Motor neuron (in vitro differentiated cells): ENCODE data around the gene GADD45G. TPM values are rescaled to one million over a fixed set of nuclear protein-coding genes. Genes with fewer than 3 reads are reported as not detected.
A peak's percentile ranks its signal among the peaks of the same experiment; 100 is the strongest.

Experiments
- ATAC-seq, 8 experiments: fragments of 200-7000 bp; cut with Tn5 transposase; replicated peaks in 6 of 8; 2 replicates each; pipeline ENCODE4 v1.8.0; 2021; ENCODE audit warnings: mild to moderate bottlenecking in 8 of 8, moderate library complexity in 8 of 8
- H3K27ac ChIP-seq, 2 donors: fragments of 250-450 bp; sonication (Bioruptor Pico); 2 replicates each; pipeline ENCODE4 v1.9.0; 2021; ENCODE audit warnings: antibody characterized with exemption in 2 of 2, mild to moderate bottlenecking in 2 of 2, moderate library complexity in 1 of 2
- H3K4me1 ChIP-seq, 2 donors: fragments of 250-450 bp; sonication (Bioruptor Pico); replicated peaks in 1 of 2; 2 replicates each; pipeline ENCODE4 v1.6.1; 2021; ENCODE audit warnings: antibody characterized with exemption in 2 of 2, mild to moderate bottlenecking in 2 of 2, moderate library complexity in 1 of 2
- H3K4me3 ChIP-seq, 5 donors: fragments of 250-450 bp; sonication (Bioruptor Pico); 2 replicates each; pipeline ENCODE4 v1.9.0; 2021; ENCODE audit warnings: antibody characterized with exemption in 5 of 5, mild to moderate bottlenecking in 5 of 5, moderate library complexity in 4 of 5
- WGBS, 10 experiments: fragments of 450-650 bp; shearing (Covaris generic); methylation state at CpG; one replicate each; pipeline ENCODE4 v1.0.0; 2022; 5-methylcytosine and 5-hydroxymethylcytosine counted together
- in situ Hi-C, 9 experiments: fragments of 400-800 bp; cut with MboI; loops; one replicate each; pipeline ENCODE4 v1.15.0; 2021; ENCODE audit warnings: low sequenced_read_pairs in 9 of 9, low pct_unique_long_range_greater_than_20kb in 2 of 9; ENCODE audit not compliant: unreplicated experiment in 9 of 9
- total RNA-seq, 8 experiments: library from RNA; unstranded; fragments of 300-600 nt; gene quantifications; 2 replicates each; pipeline versions ENCODE4 v1.2.3 to v1.2.4, GENCODE V29; 2022

The GADD45G gene
- 10 to 100 TPM in 5 of 8 experiments, 1 to 10 TPM in 2, under 1 TPM in 1; 0.67 to 68.1 (median 24.3) TPM for total RNA-seq

- peak within 1 kb of the TSS; percentile 77 to 83 for H3K27ac ChIP-seq
These were observed at the start of gene GADD45G for GRCh38 chr9:89604729-89605464. Gene GADD45G (plus strand): TSS chr9:89605012. CDS start chr9:89605122, 110 bp downstream.

GRCh38 chr9:89555036-89555415 lies 49.8 kb upstream of the GADD45G start:
- 39 to 94% (median 80%) methylated on average over 1 to 5 of the region's 7 CpGs; no CpG with 5 or more reads in 1 of the 10 experiments for WGBS, 10 experiments
- ATAC-seq = no peak

More at GRCh38 chr9:89604729-89605464, at the start of gene GADD45G:
- H3K4me1 ChIP-seq = peaks cover 12 to 20% of the 10 kb centered on the region in 2 donors
- 0 to 3% (median 0%) methylated on average over 1 to 15 of the region's 63 CpGs; no CpG with 5 or more reads in 3 of the 10 experiments for WGBS, 10 experiments
- in situ Hi-C loops = loop anchor here in 8 of 9 experiments (5.0 to 25.0 kb wide), 5 partner anchors 132 to 1282 kb away; no protein-coding TSS in a partner anchor
- peak; percentile 43 to 68 (median 59) for ATAC-seq
- peak within 1 kb of the TSS; percentile 59 to 91 (median 78) for H3K4me3 ChIP-seq

GRCh38 chr9:89555451-89556375 lies 49.1 kb upstream of the GADD45G start:
- WGBS, 10 experiments = 52 to 100% (median 98%) methylated on average over 1 to 6 of the region's 12 CpGs
- in situ Hi-C loops = no loop called here
- no peak overlapping the region for H3K4me3 ChIP-seq
- no peak overlapping the region for H3K27ac ChIP-seq
- H3K4me1 ChIP-seq = no peaks in the 10 kb centered on the region
- ATAC-seq = no peak

More at GRCh38 chr9:89555036-89555415, 49.8 kb upstream of the GADD45G start:
- no peaks in the 10 kb centered on the region for H3K4me1 ChIP-seq
- H3K4me3 ChIP-seq = no peak overlapping the region
- in situ Hi-C loops = no loop called here
- H3K27ac ChIP-seq = no peak overlapping the region

DNA sequence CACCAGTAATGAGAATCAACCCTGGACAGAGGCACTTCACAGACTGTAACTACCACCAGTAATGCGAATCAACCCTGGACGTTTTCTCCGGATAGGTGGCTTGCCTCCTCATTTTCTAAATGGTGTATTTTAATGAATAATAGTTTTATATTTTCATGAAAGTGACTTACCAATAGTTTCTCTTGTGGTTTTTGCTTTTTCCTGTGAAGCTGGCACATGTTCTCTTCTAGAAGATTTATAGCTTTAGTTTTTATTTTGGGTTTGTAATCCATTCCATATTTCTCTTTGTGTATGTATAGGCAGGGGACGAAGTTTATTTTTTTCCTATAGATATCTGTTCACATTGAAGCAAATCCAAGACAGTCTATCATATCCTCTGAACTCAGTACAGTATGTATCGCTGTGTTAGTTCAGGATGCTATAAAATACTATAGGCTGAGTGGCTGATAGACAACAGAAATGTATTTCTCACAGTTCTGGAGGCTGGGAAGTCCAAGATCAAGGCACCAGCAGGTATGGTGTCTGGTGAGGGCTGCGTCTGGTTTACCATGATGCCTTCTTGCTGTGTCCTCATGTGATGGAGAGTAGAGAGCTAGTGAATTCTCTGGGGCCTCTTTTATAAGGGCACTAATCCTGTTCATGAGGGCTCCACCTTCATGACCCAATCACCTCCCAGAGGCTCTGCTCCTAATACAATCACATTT lies 46.5 kb upstream of the GADD45G start:
- no peak overlapping the region for H3K27ac ChIP-seq
- in situ Hi-C loops = no loop called here
- 32 to 92% (median 66%) methylated on average over 1 to 6 of the region's 6 CpGs; no CpG with 5 or more reads in 1 of the 10 experiments for WGBS, 10 experiments
- peaks cover 2 to 4% of the 10 kb centered on the region in 2 donors for H3K4me1 ChIP-seq
- no peak for ATAC-seq
- no peak overlapping the region for H3K4me3 ChIP-seq

- in situ Hi-C loops = no loop called here
- Histone ChIP-seq H3K4me3 (no peak overlapping the region), H3K4me1 (peaks cover 8 to 10% of the 10 kb centered on the region in 2 donors), H3K27ac (no peak overlapping the region)
- 50 to 79% (median 57%) methylated on average over 1 to 2 of the region's 2 CpGs; no CpG with 5 or more reads in 5 of the 10 experiments for WGBS, 10 experiments
- no peak for ATAC-seq
These were observed 45.9 kb upstream of the GADD45G start for GRCh38 chr9:89558948-89559347.

DNA sequence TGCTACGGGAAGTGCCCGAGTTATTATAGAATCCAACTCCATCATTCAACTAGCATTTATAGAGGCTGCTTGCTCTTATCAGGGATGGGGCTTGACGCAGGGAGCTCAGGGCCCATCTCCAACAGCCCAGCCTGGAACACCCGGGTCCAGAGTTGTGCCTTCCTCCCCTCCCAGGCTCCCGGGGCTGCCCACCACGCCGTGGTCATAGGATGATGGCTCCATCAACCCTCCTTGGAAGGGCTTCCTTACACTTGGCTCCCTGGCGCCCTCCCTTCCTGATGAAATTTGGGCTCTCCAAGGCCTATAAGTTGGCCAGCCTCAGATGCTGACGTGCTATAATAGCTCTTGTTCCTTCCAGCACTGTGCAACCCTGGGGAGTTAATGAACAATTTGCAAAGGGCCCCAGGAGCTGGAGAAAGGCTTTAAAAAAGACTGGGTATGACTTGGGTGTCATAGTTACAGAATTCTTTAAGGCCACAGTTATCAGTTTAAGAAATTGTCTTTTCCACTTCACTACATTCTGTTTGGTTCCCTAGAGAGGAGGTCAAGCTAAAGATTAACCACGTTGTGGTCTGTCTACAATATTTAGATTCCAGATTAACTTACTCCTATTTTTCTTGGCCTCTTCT lies 42.5 kb upstream of the GADD45G start:
- no peak for ATAC-seq
- peaks cover 10 to 12% of the 10 kb centered on the region in 2 donors for H3K4me1 ChIP-seq
- no peak overlapping the region for H3K27ac ChIP-seq
- H3K4me3 ChIP-seq = no peak overlapping the region
- WGBS, 10 experiments = 57 to 100% (median 81%) methylated on average over 1 to 9 of the region's 10 CpGs; no CpG with 5 or more reads in 1 of the 10 experiments
- in situ Hi-C loops = no loop called here

GRCh38 chr9:89563571-89564345 lies 41.1 kb upstream of the GADD45G start:
- Histone ChIP-seq H3K4me3 (no peak overlapping the region), H3K4me1 (peaks cover 10 to 12% of the 10 kb centered on the region in 2 donors), H3K27ac (no peak overlapping the region)
- peak in 5 of 8 experiments; percentile 21 to 86 (median 67) for ATAC-seq
- in situ Hi-C loops = no loop called here
- 0 to 93% (median 57%) methylated on average over 2 to 15 of the region's 15 CpGs for WGBS, 10 experiments

- Histone ChIP-seq H3K27ac (no peak overlapping the region), H3K4me1 (peaks cover 10 to 12% of the 10 kb centered on the region in 2 donors), H3K4me3 (no peak overlapping the region)
- in situ Hi-C loops = no loop called here
- peak; percentile 22 to 99 (median 76) for ATAC-seq
- WGBS, 10 experiments = 69 to 100% (median 83%) methylated on average over 1 to 12 of the region's 14 CpGs; no CpG with 5 or more reads in 1 of the 10 experiments
These were observed 40.4 kb upstream of the GADD45G start for GRCh38 chr9:89564346-89564878.

DNA sequence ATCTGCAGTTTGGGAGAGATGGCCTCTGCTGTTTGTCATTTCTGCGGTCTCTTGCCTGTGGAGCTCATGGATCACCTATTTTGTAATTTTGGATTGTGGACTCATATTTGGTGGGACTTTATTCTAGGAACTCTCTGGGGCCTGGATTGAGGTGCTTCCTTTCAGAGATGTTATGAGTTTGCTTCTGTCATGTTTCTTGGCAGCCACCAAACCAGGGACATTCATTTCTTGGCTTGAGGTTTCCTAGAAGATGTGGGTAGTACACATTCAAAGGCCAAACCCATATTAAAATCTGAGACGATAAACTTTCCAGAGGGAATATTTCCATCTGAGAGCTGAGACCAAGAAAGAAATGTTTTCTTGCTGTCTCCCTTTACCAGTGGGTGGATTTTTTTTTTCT lies 37.2 kb upstream of the GADD45G start:
- 20 to 100% (median 83%) methylated on average over 1 to 2 of the region's 2 CpGs; no CpG with 5 or more reads in 2 of the 10 experiments for WGBS, 10 experiments

GRCh38 chr9:89574309-89574708 lies 30.5 kb upstream of the GADD45G start:
- in situ Hi-C loops = no loop called here
- no peaks in the 10 kb centered on the region for H3K4me1 ChIP-seq
- no peak for ATAC-seq
- no peak overlapping the region for H3K4me3 ChIP-seq
- no peak overlapping the region for H3K27ac ChIP-seq
- WGBS, 10 experiments = 0 to 78% (median 63%) methylated on average over 1 to 4 of the region's 4 CpGs

More for the DNA sequence above, 37.2 kb upstream of the GADD45G start:
- Histone ChIP-seq H3K4me3 (no peak overlapping the region), H3K27ac (no peak overlapping the region), H3K4me1 (peaks cover 10 to 12% of the 10 kb centered on the region in 2 donors)
- ATAC-seq = no peak
- in situ Hi-C loops = no loop called here

DNA sequence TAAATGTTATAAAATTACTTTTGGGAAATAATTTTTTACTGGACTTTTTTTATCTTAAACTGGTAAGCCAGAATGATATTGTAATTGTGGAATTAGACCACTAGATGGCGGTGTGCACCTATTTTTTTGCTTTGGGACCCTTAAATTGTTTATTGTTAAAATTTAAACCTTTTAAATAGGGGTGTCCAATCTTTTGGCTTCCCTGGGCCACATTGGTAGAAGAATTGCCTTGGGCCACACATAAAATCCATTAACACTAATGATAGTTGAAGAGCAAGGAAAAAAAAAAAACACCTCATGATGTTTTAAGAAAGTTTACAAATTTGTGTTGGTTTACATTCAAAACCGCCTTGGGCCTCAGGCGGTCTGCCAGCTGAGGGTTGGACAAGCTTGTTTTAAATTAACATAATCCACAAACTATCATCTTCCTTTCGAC lies 28.4 kb upstream of the GADD45G start:
- no peaks in the 10 kb centered on the region for H3K4me1 ChIP-seq
- ATAC-seq = peak in 3 of 8 experiments; percentile 37 to 62 (median 58)
- in situ Hi-C loops = loop anchor here in 3 of 9 experiments (25.0 kb wide), 2 partner anchors 1186 to 1286 kb away; no protein-coding TSS in a partner anchor
- no peak overlapping the region for H3K27ac ChIP-seq
- WGBS, 10 experiments = 0 to 58% (median 27%) methylated on average over 1 to 4 of the region's 4 CpGs
- H3K4me3 ChIP-seq = no peak overlapping the region
